GM21619 (cell line): ENCODE results near the gene STARD6.
"Not testable (repeated sequence)": the region's sequence is repeated elsewhere in the genome, so short reads cannot be mapped to it uniquely, and the experiment has no call there.

ENCODE experiments used
- ATAC-seq: cut with Tn5 transposase; IDR thresholded peaks from one replicate; pipeline ENCODE4 v1.9.1; 2021; ENCODE audit not compliant: unreplicated experiment

The STARD6 gene, protein sequence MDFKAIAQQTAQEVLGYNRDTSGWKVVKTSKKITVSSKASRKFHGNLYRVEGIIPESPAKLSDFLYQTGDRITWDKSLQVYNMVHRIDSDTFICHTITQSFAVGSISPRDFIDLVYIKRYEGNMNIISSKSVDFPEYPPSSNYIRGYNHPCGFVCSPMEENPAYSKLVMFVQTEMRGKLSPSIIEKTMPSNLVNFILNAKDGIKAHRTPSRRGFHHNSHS

DNA sequence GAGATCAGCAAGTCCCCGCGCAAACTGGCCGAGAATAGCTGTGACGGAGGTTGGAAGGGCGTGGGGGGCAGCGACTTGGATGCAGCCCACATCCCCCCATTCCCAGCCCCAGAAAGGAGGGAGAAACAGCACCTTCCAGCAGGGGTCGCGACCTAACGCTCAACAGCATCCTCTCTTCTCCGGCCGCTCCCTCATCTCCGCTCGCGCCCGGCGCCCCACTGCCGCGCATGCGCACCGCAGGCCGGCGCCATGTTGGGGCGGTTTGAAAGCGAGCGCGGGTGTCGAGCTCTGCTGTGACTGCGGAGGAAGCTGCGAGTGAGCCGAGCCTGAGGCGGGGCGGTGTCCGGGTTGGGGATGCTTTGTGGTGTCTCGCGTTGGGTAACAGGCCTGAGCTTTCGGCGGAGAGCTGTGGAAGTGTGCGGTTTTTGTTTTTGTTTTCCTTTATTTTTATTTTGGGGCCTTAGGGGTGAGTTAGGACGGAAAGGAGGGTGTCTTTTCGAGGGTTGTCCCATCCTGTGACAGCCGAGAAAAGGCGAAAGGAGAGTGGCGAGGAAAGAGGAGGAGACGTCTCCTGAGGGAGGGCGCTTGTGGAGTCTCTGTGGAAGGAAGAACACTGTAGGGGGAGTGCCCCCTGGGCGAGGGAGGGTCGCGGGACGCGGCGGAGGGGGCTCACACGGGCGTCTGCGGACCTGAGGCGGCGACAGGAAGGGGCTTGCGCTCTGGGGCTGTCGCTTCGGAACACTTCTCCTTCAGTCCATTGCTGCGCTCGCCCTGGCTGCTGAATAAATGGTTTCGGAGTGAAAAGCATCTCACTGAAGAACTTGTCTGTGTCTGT lies at the start of gene STARD6, which contains the start of gene C18orf54:
Gene STARD6, minus strand, starts transcription at position 199 of the 835 bp plus-strand sequence. CDS start 3,285 bp downstream, outside the sequence.
Gene C18orf54, plus strand, starts transcription at position 247 of the 835 bp plus-strand sequence. CDS start 2,667 bp downstream, outside the sequence.
- ATAC-seq: peak; percentile 95

DNA sequence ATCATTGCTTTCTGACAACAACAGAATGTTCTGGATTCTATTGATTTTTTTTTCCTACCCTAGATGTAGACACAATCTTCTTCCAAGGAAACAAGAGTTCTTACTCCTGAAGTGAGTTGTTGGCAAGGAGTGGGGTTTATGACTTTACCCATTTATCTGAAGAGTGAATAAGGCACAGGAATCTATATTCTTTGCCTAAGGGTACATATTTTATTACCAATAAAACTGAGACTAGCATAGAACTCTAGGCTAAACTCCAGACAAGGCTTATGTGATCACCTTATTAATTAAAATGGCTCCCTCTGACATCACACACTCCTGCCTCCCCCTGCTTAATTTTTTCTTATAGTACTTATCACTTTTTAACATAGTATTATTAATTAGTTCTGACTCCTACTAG lies 47.6 kb upstream of the STARD6 start:
- no peak for ATAC-seq

DNA sequence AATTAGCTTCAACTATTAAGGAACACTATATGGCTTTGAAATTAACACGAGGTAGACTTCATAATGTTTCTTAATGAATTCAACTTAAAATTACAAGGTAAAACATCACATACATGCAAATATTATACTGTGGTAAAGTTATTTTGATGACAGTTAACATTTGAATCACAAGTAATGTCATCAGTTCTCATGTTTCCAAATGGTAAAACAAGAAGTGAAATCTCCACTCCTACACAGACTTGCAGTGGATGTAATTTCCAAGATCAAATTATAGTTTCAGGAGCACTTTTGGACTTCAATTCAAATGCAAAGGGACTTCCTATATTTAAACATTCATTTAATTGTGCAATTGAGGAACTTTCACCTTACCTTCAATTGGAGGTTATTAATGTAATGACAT lies 39.1 kb upstream of the STARD6 start:
- ATAC-seq: no peak

DNA sequence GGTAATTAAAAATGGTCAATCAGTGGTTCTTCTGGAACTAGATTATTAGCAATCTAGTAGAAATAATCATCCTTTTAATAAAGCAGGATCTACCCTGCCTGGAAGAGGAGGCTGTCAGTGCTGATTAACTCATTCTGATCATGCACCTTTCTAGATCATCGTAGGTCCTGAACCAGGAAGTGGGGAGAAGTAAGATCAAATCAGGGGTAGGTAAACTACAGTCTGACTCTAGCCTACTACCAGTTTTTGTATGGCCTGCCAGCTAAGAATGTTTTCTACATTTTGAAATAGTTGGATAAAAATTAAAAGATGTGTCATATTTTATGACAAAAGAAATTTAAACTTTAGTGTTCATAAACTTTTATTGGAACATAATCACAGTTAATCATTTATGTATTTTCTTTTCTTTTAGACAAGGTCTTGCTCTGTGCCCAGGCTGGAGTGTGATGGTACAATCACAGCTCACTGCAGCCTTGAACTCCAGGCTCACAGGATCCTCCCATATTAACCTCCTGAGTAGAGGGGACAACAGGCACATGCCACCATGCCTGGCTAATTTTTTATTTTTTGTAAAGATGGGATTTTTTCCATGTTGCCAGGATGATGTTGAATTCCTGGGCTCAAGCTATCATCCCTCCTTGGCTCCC lies 36.1 kb upstream of the STARD6 start:
- ATAC-seq: no peak

DNA sequence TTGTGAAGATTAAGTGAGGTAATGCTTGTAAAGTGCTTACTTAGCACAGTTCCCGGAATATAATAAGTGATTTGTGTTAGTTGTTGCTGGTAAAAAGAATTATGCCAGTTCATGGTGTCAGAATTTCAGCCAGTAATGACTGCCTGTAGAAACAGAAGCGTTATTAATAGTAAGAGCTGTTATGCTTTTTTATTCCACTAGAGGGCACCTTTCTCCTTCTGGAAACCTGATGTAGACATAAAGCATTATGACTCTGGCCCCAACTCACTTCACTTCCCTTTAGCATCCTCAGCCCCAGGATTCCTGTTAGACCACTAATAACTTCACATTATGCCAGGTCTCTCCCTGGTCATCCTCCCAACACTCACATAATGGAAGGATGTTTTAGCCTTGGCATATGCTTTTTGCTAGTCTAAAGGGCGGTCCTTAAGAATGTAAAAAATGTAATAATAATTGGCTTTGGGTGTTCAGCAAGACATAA lies 34.9 kb upstream of the STARD6 start:
- ATAC-seq: peak; percentile 68

DNA sequence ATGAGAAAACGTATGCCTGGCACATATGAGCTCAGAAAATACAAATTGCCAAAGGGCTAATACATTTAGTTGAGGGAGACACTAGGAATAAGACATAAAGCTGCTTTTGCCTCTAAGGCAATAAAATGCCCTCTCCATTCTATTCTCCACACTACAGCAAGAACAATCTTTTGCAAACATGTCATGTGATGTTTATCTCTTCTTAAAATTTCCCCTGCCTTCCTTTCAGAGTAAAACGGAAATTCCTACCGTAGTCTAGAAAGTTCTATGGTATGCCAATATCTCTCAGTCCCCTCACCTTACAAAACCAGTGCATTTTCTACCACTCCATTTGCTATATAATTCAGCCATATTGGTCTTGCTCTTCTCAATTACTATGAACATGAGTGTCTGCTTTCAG lies 33.2 kb upstream of the STARD6 start:
- no peak for ATAC-seq

DNA sequence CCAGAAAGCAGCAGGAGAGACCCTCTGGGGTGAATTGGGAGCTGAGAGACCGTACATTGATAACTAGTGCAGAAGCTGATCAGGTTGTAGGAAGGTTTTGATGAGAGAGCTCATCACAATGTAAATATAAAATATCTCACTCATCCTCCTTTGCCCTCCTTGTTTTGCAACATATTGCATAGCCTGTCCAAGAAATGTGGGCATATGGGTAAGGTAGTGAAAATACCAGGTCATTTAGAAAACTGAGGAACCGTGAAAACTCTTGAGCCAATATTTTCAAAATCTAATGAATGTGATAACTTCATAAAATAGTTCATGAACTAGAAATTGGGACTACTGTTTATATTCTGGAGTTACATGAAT lies 31.5 kb upstream of the STARD6 start:
- no peak for ATAC-seq

DNA sequence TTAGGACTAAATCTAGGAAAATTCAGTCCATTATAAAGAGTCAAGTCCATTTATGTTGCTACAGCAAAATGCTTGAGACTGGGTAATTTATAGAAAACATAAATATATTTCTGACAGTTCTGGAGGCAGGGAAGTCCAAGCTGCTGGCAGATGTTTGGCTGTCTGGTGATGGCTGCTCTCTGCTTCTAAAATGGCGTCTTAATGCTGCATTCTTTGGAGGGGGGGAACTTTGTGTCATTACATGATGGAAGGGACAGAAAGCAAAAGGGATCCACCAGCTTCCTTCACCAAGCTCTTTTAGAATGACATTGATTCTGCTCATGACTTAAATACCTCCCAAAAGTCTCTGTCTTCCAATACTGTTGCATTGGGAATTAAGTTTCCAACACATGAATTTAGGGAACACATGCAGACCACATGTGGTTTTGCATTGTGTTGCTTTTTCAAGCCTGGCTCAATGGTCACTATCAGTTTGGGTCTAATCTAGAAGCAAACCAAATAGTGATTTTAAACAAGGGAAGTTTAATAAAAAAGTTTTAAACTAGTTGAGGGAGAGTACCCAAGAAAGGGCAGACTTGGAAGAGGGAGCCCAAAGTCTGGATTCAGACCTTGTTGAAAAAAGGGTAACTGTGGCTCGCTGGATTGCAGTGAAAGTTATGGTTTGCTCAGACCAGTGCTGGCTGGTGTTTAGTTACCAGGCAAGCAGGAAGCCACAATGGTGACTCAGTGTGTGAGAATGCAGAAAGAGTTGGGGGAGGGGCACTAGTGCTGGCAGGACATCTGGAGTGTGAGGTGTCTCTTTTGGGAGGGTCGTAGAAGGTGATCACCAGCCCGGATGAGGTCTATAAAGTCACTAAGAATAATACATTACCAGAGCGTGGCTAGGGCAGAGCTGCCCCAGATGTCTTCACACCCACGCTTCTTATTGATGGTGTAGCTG lies 30.8 kb upstream of the STARD6 start:
- peak; percentile 77 for ATAC-seq

DNA sequence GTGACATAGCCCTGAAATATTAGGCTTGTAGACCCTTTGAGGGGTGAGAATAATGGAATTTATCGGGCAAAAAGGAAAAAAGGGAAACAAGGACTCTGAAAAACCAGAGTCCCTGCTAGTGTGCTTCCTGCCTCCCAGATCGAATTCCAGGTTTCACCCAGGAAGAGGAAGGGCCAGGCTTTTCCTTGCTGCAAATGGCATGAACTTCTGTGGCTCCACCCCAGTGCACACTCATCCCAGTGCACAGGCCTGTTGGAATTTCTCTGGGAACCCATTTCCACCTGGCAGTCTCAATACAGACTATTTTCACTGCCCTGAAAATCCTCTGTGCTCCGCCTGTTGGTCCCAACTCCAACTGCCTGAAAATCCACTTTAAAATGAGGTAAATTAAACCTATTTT lies 30.0 kb upstream of the STARD6 start:
- no peak for ATAC-seq

DNA sequence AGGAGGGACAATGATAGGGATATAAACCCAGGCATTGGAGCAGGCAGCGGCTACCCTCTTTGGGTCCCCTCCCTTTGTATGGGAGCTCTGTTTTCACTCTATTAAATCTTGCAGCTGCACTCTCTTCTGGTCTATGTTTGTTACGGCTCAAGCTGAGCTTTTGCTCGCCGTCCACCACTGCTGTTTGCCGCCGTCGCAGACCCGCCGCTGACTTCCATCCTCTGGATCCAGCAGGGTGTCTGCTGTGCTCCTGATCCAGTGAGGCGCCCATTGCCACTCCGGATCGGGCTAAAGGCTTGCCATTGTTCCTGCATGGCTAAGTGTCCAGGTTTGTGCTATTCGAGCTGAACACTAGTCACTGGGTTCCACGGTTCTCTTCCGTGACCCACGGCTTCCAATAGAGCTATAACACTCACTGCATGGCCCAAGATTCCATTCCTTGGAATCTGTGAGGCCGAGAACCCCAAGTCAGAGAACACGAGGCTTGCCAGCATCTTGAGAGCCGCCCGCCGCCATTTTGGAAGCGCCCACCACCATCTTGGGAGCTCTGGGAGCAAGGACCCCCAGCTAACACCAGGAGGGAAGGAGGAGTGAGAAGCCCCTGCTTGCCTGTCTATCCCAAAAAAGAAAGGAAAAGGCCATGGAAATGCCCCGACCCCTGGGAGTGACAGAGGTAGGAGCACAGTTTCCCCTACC lies 29.3 kb upstream of the STARD6 start:
- not testable (repeated sequence) for ATAC-seq

DNA sequence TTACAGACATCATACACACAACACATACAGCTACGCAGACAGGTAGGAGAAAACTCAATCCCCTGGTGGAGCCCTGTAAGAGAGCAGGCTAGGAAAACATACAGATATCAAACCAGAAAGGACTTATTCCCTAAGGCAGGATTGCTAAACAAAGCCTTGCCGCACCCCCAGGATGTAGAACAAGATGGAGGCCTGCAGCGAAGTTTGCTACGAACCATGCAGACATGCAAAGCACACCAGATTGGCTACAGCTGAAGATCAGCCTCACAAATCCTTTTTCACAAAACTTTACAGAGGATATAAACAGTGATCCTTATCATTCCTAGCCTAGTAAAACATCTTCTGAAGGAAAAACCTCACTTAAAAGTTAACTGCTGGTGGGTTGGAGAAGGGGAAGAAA lies 28.4 kb upstream of the STARD6 start:
- no peak for ATAC-seq

DNA sequence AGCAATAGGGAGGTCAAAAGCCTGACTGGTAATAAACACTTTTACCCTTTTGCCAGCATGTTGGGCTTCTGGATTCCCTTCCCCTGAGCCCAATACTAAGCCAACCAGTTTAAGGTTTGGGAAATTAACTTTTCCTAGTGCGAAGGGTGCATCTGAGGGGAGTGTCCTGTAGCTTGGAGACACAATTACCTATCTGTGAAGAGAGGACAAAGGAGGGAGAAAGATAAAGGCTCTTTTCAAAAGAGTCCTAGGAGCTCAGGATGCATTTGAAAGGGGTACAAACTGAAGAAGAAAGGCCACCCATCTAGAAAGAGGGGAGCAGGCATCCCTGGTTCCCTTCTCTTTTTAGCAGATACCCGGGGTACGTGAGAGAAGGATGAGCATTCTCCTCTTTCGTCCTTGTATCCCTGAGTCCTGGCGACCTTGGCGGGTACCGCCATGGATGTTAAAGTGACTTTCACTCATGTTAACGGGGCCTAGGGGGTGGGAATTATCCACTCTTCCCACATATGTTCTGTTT lies 25.1 kb upstream of the STARD6 start:
- ATAC-seq: no peak

DNA sequence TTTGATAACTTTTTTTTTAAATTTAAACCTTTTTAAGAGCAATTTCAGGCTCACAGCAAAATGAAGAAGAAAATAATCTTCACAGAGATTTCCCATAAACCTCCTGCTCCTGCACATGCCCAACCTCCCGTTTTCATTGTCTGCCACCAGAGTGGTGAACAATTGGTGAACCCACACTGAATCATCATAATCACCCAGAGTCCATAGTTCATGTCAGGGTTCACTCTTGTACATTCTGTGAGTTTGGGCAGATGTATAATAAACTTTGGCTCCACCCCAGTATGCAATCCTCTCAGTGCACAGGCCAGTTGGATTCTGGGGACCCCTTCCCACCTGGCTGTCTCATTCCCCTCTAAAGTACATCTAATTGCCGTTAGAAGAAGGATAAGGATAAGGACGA lies 24.4 kb upstream of the STARD6 start:
- ATAC-seq: no peak

DNA sequence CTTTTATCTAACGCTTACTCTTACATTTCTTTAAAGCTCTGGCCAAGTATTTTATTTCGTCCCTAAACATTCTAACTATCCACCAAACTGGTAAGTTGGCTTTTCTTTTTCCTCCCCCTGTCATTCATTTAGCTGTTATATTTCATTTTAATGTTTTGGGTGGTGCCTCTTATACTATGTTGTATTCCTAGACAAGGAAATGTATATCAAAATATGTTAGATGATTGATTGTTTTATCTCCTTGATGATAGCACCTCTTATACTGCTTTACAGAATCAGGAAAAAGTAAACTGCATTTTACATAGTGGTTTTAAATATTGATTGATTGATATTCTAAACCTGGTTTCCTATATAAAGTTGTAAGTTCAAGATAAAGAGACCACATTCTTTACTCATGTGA lies 24.0 kb upstream of the STARD6 start:
- no peak for ATAC-seq

DNA sequence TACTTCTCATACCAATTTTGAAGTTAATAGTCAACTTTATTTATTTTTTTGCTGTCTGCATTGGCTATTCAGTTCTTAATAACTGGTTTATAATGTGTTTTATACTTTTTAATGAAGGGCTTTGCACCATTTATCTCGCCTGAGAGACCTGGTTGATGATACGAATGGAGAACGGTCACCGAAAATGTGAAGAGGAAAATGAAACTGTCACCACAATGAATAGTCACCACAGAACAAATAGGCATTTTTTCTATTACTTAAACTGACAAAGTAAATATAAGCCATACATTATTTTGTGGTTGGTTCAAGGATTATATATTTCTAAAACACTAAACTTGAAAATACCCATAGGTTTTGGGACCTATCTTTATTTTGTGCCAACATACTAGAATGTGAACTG lies 20.4 kb upstream of the STARD6 start:
- ATAC-seq: no peak

DNA sequence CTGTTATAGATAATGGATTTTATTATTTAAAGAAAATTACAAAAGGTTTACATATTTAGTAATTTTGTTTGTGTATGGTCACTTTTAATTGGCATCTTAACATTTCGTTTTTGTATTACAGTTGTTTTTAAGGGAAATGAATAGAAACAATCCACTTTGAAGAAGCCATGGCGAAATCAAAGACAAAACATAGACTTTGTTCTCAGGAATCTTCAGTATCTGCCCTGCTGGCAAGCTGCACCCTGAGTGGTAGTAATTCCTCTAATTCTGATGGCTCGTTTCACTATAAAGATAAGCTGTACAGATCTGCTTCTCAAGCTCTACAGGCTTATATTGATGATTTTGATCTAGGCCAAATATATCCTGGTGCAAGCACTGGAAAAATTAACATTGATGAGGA lies 2.7 kb upstream of the STARD6 start:
- no peak for ATAC-seq

DNA sequence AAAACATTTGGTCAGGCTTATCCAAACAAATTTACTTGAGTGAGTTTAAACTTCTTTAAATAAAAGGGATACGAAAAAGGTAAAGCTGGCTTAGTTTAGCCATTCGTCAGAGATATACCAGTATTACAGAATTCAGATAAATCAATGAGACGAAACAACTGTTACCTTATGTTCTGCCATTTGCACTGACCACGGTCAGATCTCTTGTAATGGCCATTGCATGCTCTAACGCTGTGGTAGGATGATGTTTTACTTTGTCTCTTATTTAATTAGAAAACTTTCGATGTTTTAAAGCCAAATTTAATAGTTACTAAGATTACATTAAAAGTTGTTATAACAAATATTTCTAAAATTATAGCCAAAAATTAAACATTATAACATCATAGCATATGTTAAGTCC lies 1.6 kb upstream of the STARD6 start:
- no peak for ATAC-seq

DNA sequence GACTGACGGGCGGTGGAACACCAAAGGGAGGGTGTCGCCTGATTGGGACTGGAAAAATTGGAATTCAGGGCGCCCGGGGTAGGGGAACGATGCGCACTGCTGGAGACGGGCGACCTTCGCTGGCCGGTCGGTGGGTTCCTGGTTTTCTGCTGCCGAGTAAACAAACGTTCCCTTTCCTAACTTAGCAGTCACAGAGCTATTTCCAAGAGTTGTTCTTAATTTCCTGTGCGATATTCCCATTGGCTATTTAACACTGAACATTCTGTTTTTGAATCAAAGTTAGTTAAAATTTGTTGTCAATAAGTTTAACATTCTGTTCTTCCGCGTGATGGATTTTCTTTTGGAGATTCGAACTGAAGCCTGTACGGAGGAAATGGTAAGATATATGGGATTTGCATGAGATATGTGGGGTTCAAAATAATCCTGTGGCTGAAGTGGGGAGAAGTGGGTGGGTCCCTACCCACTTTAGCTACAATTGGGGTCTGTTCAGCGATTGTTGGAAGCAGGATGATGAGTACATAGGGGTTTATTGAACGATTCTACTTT lies 910 bp upstream of the STARD6 start:
- peak; percentile 14 for ATAC-seq

DNA sequence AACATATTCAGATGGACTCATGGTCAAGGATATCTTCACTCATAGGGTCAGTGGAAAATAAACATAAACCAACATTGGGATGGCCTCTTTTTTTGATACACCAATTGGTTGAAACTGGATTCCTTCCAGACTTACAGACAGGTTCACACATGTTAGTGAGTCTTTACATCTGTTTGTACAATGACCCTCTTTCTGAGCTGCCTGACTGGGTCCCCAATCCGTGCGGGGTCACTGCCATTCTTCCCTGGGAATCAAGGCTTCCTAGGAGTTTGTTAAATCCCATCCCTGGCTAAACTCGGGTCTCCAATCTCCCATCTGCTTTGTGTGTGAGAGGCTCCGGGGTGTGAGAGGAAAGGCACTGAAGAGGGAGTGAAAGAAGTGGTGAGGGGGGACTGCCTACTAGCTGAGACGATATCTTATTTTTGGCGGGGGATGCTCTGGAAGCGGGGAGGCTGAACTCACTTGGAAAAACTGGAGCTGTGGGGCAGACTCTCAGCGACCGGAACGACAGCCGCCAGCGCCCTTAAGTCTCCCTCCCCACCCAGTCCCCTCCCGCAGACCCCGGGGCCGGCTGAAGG lies 487 bp downstream of the STARD6 start:
- peak; percentile 41 for ATAC-seq
